ENCODE results near the gene FNDC1.

DNA sequence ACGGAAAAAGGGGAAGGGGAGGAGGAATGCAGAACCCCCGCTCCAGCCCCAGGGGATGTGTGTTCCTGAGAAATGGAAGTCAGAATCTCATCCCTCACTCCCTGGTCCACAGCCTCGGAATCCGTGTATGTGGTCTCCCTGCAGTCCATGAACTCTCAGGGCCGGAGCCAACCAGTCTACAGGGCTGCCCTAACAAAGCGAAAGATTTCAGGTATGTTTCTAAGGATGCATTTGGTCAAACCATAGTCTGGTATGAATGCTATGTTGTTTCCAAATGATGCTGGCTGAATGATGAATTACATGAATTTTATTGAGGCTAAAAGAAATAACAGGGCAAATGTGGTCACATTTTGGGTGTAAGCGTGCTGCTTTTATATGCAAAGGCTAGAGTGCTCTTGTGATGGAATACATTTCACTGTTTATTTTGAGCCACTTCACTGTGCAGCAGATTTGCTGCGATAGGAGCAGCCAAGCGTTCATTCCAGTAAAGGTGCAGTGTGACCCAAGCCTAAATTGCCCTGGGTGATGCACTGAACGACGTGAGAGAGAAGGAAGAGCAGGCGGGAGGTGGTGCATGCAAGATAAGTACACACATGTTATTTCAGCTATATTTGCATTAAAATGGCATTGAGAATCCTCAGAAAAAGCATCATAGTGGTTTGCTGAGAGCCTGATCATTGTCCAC lies 52.4 kb downstream of the FNDC1 start:
- TF ChIP-seq POLR2AphosphoS5 (IDR thresholded peaks at IDR 0.05; ENCODE audit: borderline replicate concordance, low read depth, low read length) (no peak), EZH2 (IDR thresholded peaks at IDR 0.05) (no peak)

Measured in SK-N-MC (cell line).